ENCODE measurements around the gene MRPL32.

MRPL32 gene

DNA sequence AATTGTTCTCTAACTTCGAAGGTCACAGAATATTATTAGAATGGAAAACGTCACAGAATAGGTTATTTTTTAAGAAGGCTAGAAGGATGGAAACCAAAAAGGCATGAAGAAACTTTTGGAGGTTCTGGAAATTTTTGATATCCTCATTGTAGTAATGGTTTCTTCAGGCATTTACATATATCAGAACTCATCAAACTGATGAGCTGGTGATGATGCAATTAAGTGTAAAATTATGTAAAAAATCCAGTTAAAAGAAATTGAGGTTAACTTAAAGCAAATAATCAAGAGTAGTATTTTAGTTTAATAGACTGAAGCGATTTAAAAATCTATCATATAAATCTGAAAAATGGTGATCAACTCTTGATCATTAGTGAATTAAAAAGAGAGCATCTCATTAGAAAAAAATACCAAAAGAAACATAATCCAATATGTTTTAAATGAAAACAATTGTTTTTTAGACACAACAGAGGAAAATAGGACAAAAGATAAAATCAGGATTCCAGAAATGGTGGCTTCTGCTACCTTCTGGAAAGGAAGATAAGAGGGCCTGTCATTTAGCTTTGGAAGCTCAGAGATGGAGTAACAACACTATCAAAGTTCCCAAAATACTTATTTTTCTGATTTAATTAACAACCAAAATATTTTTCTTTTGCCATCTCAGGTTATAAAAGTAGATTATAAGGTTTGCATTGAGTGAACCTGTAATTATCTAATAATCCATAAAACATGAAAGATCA lies 10.0 kb upstream of the MRPL32 start:
- no peaks in the 10 kb centered on the region for H3K9me3 ChIP-seq (ENCODE audit: low read depth, low read length)
- no peak for TF ChIP-seq EZH2 (IDR thresholded peaks at IDR 0.05)
- TF ChIP-seq FOXP2 (optimal IDR thresholded peaks at IDR 0.05; ENCODE audit: control extremely low read depth, extremely low read length, insufficient read depth), result no peak
- TF ChIP-seq POLR2AphosphoS5 (IDR thresholded peaks at IDR 0.05; ENCODE audit: borderline replicate concordance, low read depth, low read length), result no peak
- H3K9ac ChIP-seq (ENCODE audit: insufficient read length), result no peak overlapping the region
- H3K27ac ChIP-seq, result no peak overlapping the region
- H3K36me3 ChIP-seq (ENCODE audit: insufficient read depth, low read length), result peaks cover 94% of the 10 kb centered on the region
- no peak for DNase-seq (ENCODE audit: low read depth, low spot score)
- H3K4me3 ChIP-seq, result no peak overlapping the region

DNA sequence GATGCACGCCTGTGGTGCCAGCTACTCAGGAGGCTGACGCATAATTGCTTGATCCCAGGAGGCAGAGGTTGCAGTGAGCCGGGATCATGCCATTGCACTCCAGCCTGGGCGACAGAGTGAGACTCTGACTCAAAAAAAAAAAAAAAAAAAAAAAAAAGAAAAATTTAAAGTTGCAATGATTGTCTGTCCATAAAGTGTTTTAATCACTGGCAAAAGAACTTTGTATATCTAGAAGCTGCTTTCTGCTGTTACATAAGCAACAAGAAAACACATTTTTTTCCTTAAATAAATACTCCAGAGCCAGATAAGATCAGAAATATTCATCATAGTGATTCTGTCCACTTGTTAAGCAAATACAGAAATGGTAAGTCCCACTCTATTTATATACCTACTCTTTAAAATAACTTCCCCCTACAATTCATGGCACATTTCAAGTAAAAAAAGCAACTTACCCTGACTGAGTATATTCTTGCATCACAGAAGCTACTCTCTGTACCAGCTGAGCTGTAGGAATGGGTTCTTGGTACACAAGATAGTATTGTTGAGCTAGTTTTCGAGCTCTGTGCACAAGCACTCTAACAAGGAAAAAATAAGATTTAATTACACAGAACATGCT lies 7.8 kb upstream of the MRPL32 start:
- Histone ChIP-seq H3K27ac (no peak overlapping the region), H3K36me3 (ENCODE audit: insufficient read depth, low read length) (peaks cover 86% of the 10 kb centered on the region), H3K9me3 (ENCODE audit: low read depth, low read length) (no peaks in the 10 kb centered on the region), H3K4me3 (no peak overlapping the region), H3K9ac (ENCODE audit: insufficient read length) (no peak overlapping the region)
- no peak for DNase-seq (ENCODE audit: low read depth, low spot score)
- no peak for TF ChIP-seq EZH2 (IDR thresholded peaks at IDR 0.05)

DNA sequence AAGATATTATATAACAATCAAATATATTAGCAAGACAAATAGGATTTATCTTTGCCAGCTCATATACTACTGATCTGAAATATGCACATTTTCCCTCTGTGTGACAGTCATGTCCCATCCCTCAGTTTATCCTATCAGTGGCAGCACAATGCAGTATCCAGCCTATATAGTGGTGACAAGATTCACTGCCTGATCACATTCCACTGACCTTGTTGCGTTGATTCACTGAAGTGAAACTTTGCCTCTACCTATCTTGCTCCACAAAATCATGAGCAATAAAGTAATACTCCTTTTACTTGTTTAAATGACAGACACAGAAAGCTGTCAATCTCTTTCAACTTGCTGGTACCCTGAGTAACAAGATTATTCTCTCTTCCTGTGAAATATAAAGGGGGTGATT lies 6.5 kb upstream of the MRPL32 start:
- no peak overlapping the region for H3K9ac ChIP-seq (ENCODE audit: insufficient read length)
- no peak overlapping the region for H3K4me3 ChIP-seq
- H3K36me3 ChIP-seq (ENCODE audit: insufficient read depth, low read length), result peaks cover 73% of the 10 kb centered on the region
- DNase-seq (ENCODE audit: low read depth, low spot score), result no peak
- TF ChIP-seq EZH2 (IDR thresholded peaks at IDR 0.05) (no peak), POLR2AphosphoS5 (IDR thresholded peaks at IDR 0.05; ENCODE audit: borderline replicate concordance, low read depth, low read length) (no peak), FOXP2 (optimal IDR thresholded peaks at IDR 0.05; ENCODE audit: control extremely low read depth, extremely low read length, insufficient read depth) (no peak)
- H3K9me3 ChIP-seq (ENCODE audit: low read depth, low read length), result no peaks in the 10 kb centered on the region
- no peak overlapping the region for H3K27ac ChIP-seq

DNA sequence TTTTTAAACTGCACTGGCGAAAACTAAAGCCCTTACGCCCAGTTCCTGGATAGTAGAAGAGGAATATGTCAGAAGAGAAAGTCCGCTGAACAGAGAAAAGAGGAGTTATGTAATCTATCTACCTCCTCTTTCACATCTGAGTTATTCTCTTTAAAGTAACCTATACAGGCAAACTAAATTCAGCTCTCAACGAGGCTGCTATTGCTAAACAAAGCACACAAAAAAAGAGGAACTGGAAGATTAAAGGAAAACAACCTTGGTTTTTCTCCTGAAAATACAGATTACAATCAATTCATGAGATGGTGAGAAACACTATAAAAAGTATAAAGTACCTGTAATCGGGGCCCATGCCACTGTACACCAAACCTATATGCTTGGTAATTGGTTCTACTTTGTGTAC lies 6.0 kb upstream of the MRPL32 start:
- H3K4me3 ChIP-seq, result no peak overlapping the region
- TF ChIP-seq POLR2AphosphoS5 (IDR thresholded peaks at IDR 0.05; ENCODE audit: borderline replicate concordance, low read depth, low read length) (no peak), EZH2 (IDR thresholded peaks at IDR 0.05) (no peak), FOXP2 (optimal IDR thresholded peaks at IDR 0.05; ENCODE audit: control extremely low read depth, extremely low read length, insufficient read depth) (no peak)
- peaks cover 68% of the 10 kb centered on the region for H3K36me3 ChIP-seq (ENCODE audit: insufficient read depth, low read length)
- H3K9me3 ChIP-seq (ENCODE audit: low read depth, low read length), result no peaks in the 10 kb centered on the region
- no peak for DNase-seq (ENCODE audit: low read depth, low spot score)
- no peak overlapping the region for H3K27ac ChIP-seq
- H3K9ac ChIP-seq (ENCODE audit: insufficient read length), result no peak overlapping the region

DNA sequence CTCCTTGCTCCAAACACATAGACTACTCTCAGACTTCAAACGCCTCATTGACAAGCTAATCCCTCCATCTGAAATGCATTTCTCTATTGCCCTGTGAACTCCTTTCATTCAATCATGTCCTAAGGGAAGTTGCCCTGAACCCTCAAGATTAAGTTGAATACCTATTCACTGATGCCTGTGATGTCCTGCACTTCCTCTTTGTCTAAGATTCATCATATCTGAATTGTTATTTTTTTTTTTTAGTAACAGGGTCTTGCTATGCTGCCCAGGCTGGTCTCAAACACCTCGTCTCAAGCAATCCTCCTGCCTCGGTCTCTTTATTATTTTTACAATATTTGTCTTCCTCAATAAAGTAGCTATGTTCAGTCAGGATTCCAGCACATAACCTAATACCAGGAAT lies 3.4 kb upstream of the MRPL32 start:
- Histone ChIP-seq H3K27ac (no peak overlapping the region), H3K9ac (ENCODE audit: insufficient read length) (no peak overlapping the region), H3K36me3 (ENCODE audit: insufficient read depth, low read length) (peaks cover 42% of the 10 kb centered on the region), H3K9me3 (ENCODE audit: low read depth, low read length) (no peaks in the 10 kb centered on the region), H3K4me3 (no peak overlapping the region)
- DNase-seq (ENCODE audit: low read depth, low spot score), result no peak
- TF ChIP-seq POLR2AphosphoS5 (IDR thresholded peaks at IDR 0.05; ENCODE audit: borderline replicate concordance, low read depth, low read length) (no peak), EZH2 (IDR thresholded peaks at IDR 0.05) (no peak), FOXP2 (optimal IDR thresholded peaks at IDR 0.05; ENCODE audit: control extremely low read depth, extremely low read length, insufficient read depth) (no peak)

DNA sequence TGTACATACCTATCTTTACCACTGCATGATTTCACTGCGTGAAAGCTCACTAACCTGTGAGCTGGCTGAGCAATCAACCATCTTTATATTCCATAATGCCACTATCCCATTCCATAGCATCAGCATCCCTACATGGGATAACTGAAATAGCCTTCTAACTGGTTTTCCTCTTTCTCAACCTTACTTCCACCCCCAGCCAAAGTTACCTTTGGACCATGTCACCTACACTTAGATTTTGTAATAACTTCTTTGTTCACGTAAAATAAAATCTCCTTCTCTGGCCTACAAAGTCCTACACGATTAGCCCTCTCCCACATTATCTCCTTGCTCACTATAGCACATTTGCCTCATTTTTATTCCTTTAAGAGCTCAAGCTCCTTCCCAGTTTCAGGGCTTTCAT lies 2.7 kb upstream of the MRPL32 start:
- Histone ChIP-seq H3K9ac (ENCODE audit: insufficient read length) (no peak overlapping the region), H3K4me3 (peak overlapping the region; percentile 28; the same call in 1 of the 2 replicates), H3K36me3 (ENCODE audit: insufficient read depth, low read length) (peaks cover 36% of the 10 kb centered on the region)

DNA sequence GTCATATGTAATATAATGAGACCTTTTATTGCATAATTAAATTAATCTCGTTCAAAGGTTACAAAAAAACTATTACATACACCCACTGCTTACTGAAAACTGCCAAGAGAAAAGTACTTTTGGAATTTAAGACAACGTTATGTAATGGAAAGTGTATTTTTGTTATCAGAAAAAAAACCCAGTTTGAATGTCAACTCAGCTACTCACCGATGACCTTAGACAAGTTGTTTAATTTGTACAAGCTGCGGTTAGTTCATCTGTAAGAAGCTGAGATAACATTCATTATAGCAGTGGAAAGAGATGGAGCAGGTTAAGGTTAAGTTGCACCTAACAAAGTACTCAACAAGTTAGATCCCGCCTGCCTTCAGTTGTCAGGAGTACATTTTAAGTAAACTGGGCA lies 1.3 kb upstream of the MRPL32 start:
- DNase-seq (ENCODE audit: low read depth, low spot score), result no peak
- no peak overlapping the region for H3K27ac ChIP-seq

More for the DNA sequence above, 2.7 kb upstream of the MRPL32 start:
- H3K9me3 ChIP-seq (ENCODE audit: low read depth, low read length), result no peaks in the 10 kb centered on the region
- TF ChIP-seq FOXP2 (optimal IDR thresholded peaks at IDR 0.05; ENCODE audit: control extremely low read depth, extremely low read length, insufficient read depth) (no peak), EZH2 (IDR thresholded peaks at IDR 0.05) (no peak), POLR2AphosphoS5 (IDR thresholded peaks at IDR 0.05; ENCODE audit: borderline replicate concordance, low read depth, low read length) (no peak)
- H3K27ac ChIP-seq, result no peak overlapping the region
- DNase-seq (ENCODE audit: low read depth, low spot score), result no peak

DNA sequence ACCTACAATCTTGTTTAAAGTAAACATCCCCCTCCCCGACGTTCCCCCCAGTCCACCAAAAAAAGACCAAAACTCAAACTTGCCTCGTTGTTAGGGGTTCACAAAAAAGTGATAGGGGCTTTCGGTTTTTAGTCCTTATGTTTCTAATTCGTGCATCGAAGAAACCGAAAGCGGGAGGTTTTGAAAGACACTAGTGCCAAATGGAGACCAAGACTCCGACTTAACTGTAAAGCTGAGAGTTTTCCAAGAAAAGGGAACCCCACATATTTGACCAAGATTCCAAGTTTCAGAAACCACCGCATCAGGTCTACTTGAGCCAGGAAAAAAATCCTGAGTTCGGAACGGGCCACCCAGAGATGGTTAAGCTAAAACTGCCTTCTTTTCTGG lies 736 bp upstream of the MRPL32 start:
- H3K9ac ChIP-seq (ENCODE audit: insufficient read length), result peak overlapping the region; percentile 94
- H3K4me3 ChIP-seq, result peak overlapping the region; percentile 94
- H3K36me3 ChIP-seq (ENCODE audit: insufficient read depth, low read length), result peaks cover 34% of the 10 kb centered on the region
- no peak for DNase-seq (ENCODE audit: low read depth, low spot score)
- TF ChIP-seq POLR2AphosphoS5 (IDR thresholded peaks at IDR 0.05; ENCODE audit: borderline replicate concordance, low read depth, low read length), result no peak
- no peaks in the 10 kb centered on the region for H3K9me3 ChIP-seq (ENCODE audit: low read depth, low read length)
- H3K27ac ChIP-seq, result peak overlapping the region; percentile 48; the same call in 1 of the 2 replicates

More for the DNA sequence above, 1.3 kb upstream of the MRPL32 start:
- Histone ChIP-seq H3K36me3 (ENCODE audit: insufficient read depth, low read length) (peaks cover 34% of the 10 kb centered on the region), H3K9ac (ENCODE audit: insufficient read length) (peak overlapping the region; percentile 94), H3K9me3 (ENCODE audit: low read depth, low read length) (no peaks in the 10 kb centered on the region), H3K4me3 (peak overlapping the region; percentile 94)
- TF ChIP-seq EZH2 (IDR thresholded peaks at IDR 0.05) (no peak), FOXP2 (optimal IDR thresholded peaks at IDR 0.05; ENCODE audit: control extremely low read depth, extremely low read length, insufficient read depth) (no peak), POLR2AphosphoS5 (IDR thresholded peaks at IDR 0.05; ENCODE audit: borderline replicate concordance, low read depth, low read length) (no peak)

All from SK-N-MC (cell line).